ENCODE data around the gene MBOAT2. TPM values are rescaled to one million over a fixed set of nuclear protein-coding genes. Genes with fewer than 3 reads are reported as not detected.
"Not testable (repeated sequence)": the region's sequence is repeated elsewhere in the genome, so short reads cannot be mapped to it uniquely, and the experiment has no call there.

MBOAT2 gene
- total RNA-seq, 1 donor from 2014 or later, result 34.9 TPM

GRCh38 chr2:8934338-8934737 lies 69.1 kb downstream of the MBOAT2 start:
- no peak for DNase-seq (ENCODE audit: low read depth)
- TF ChIP-seq CTCF (conservative IDR thresholded peaks at IDR 0.05; ENCODE audit: low read depth, low read length), result no peak
- H3K4me3 ChIP-seq (ENCODE audit: low read depth, low read length), result no peak overlapping the region

- no peak for DNase-seq (ENCODE audit: low read depth)
- H3K4me3 ChIP-seq (ENCODE audit: low read depth, low read length), result no peak overlapping the region
- TF ChIP-seq CTCF (conservative IDR thresholded peaks at IDR 0.05; ENCODE audit: low read depth, low read length), result no peak
Observed at GRCh38 chr2:8932702-8933101, 70.8 kb downstream of the MBOAT2 start.

- DNase-seq (ENCODE audit: low read depth), result not testable (repeated sequence)
Observed at GRCh38 chr2:8930185-8930584, 73.3 kb downstream of the MBOAT2 start.

GRCh38 chr2:8929128-8929527 lies 74.4 kb downstream of the MBOAT2 start:
- H3K4me3 ChIP-seq (ENCODE audit: low read depth, low read length), result no peak overlapping the region
- DNase-seq (ENCODE audit: low read depth), result no peak
- TF ChIP-seq CTCF (conservative IDR thresholded peaks at IDR 0.05; ENCODE audit: low read depth, low read length), result no peak

More at GRCh38 chr2:8930185-8930584, 73.3 kb downstream of the MBOAT2 start:
- not testable (repeated sequence) for H3K4me3 ChIP-seq (ENCODE audit: low read depth, low read length)

GRCh38 chr2:8927510-8928455 lies 75.7 kb downstream of the MBOAT2 start:
- no peak for TF ChIP-seq CTCF (conservative IDR thresholded peaks at IDR 0.05; ENCODE audit: low read depth, low read length)
- no peak overlapping the region for H3K4me3 ChIP-seq (ENCODE audit: low read depth, low read length)
- no peak for DNase-seq (ENCODE audit: low read depth)

GRCh38 chr2:8926356-8926755 lies 77.1 kb downstream of the MBOAT2 start:
- DNase-seq (ENCODE audit: low read depth), result no peak
- TF ChIP-seq CTCF (conservative IDR thresholded peaks at IDR 0.05; ENCODE audit: low read depth, low read length), result no peak
- no peak overlapping the region for H3K4me3 ChIP-seq (ENCODE audit: low read depth, low read length)

GRCh38 chr2:8925411-8925810 lies 78.1 kb downstream of the MBOAT2 start:
- no peak for DNase-seq (ENCODE audit: low read depth)
- no peak for TF ChIP-seq CTCF (conservative IDR thresholded peaks at IDR 0.05; ENCODE audit: low read depth, low read length)
- no peak overlapping the region for H3K4me3 ChIP-seq (ENCODE audit: low read depth, low read length)
